Measurements from ENCODE around the gene TEX54.
A peak's percentile ranks its signal among the peaks of the same experiment; 100 is the strongest.
"Not testable (repeated sequence)": the region's sequence is repeated elsewhere in the genome, so short reads cannot be mapped to it uniquely, and the experiment has no call there.

Gene TEX54

GRCh38 chr11:62832336-62833234 is at the start of gene TEX54:
TSS of gene TEX54 (minus strand) at chr11:62832841.
- peak; percentile 27 for DNase-seq (ENCODE audit: low read depth)

GRCh38 chr11:62882431-62882749 is 49.7 kb upstream of the TEX54 start:
- no peak for DNase-seq (ENCODE audit: low read depth)

GRCh38 chr11:62881579-62882430 is 49.2 kb upstream of the TEX54 start:
- peak; percentile 97 for DNase-seq (ENCODE audit: low read depth)

- peak; percentile 79 for DNase-seq (ENCODE audit: low read depth)
These were observed 48.4 kb upstream of the TEX54 start, which contains the start of gene SLC3A2 for GRCh38 chr11:62880803-62881578. TSS of gene SLC3A2 (plus strand) at chr11:62880896. CDS start at chr11:62881024, 128 bp downstream.

- peak; percentile 70 for DNase-seq (ENCODE audit: low read depth)
These were observed 47.7 kb upstream of the TEX54 start for GRCh38 chr11:62880231-62880802.

- no peak for DNase-seq (ENCODE audit: low read depth)
These were observed 46.8 kb upstream of the TEX54 start for GRCh38 chr11:62879235-62879978.

GRCh38 chr11:62876712-62877111 is 44.1 kb upstream of the TEX54 start:
- DNase-seq (ENCODE audit: low read depth), result no peak

GRCh38 chr11:62875698-62876478 is 43.2 kb upstream of the TEX54 start:
- DNase-seq (ENCODE audit: low read depth), result no peak

GRCh38 chr11:62874851-62875250 is 42.2 kb upstream of the TEX54 start:
- DNase-seq (ENCODE audit: low read depth), result no peak

- DNase-seq (ENCODE audit: low read depth), result peak; percentile 44
These were observed 33.0 kb upstream of the TEX54 start for GRCh38 chr11:62865635-62866034.

GRCh38 chr11:62863687-62864335 is 31.2 kb upstream of the TEX54 start:
- DNase-seq (ENCODE audit: low read depth), result no peak

GRCh38 chr11:62861564-62862192 is 29.0 kb upstream of the TEX54 start:
- DNase-seq (ENCODE audit: low read depth), result not testable (repeated sequence)

- no peak for DNase-seq (ENCODE audit: low read depth)
These were observed 28.4 kb upstream of the TEX54 start for GRCh38 chr11:62860835-62861563.

- DNase-seq (ENCODE audit: low read depth), result not testable (repeated sequence)
These were observed 26.7 kb upstream of the TEX54 start for GRCh38 chr11:62859281-62859703.

GRCh38 chr11:62858201-62858600 is 25.6 kb upstream of the TEX54 start:
- no peak for DNase-seq (ENCODE audit: low read depth)

GRCh38 chr11:62857541-62857982 is 24.9 kb upstream of the TEX54 start:
- no peak for DNase-seq (ENCODE audit: low read depth)

GRCh38 chr11:62856333-62856895 is 23.8 kb upstream of the TEX54 start:
- no peak for DNase-seq (ENCODE audit: low read depth)

All from GM04504 (cell line).